ENCODE data around the gene DNAJB9. TPM values are rescaled to one million over a fixed set of nuclear protein-coding genes. Genes with fewer than 3 reads are reported as not detected.
A peak's percentile ranks its signal among the peaks of the same experiment; 100 is the strongest.

DNAJB9 gene
- total and polyA plus RNA-seq, 9 of the 15 experiments (the other 6 are each of a cell fraction or from before 2014, with no cell fraction given), result 4.3 to 34.2 (median 9.6) TPM

DNA sequence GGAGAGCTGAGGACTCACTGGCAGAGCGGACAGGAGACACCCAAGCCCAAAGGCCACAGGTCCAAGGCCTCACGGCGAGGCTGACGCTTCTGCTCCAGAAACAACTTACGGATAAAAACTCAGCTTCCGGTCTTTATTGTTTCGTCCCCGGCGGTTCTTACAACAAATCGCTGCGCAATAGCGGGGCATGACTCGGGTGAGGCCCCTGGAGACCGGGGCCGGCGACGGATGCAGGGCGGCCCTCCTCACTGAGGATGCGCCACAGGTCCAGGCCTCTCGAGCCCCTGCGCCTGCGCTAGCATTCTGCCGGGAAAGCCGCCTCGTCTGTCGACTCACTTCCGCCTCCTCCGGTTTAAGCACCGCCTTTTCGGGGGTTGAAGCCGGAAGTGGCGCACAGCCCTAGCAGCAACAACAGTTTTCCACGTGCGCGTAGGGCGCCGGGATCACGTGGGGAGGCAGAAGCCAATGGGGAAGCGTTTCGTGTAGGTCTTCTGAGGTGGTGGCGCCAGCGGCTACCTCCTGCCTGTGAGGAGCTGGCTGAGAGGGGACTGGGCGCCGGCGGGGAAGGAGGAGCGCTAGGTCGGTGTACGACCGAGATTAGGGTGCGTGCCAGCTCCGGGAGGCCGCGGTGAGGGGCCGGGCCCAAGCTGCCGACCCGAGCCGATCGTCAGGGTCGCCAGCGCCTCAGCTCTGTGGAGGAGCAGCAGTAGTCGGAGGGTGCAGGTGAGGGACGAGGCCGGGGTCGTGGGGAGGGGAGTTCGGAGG, at the start of gene DNAJB9, which contains the start of gene THAP5 (continued):
- peak; percentile 90 for TF ChIP-seq ELF4 (CRISPR knock-in tag; IDR thresholded peaks at IDR 0.05)
- 0 out of 2 replicates have a peak, but pooled peaks have one; percentile 16 for TF ChIP-seq TEAD4 (IDR thresholded peaks at IDR 0.05; ENCODE audit: low read length)
- TF ChIP-seq TEAD4 (CRISPR knock-in tag; IDR thresholded peaks at IDR 0.05; ENCODE audit: borderline replicate concordance), result peak; percentile 20; the same call in 1 of the 2 replicates
- TF ChIP-seq ZNF212 (CRISPR knock-in tag; IDR thresholded peaks at IDR 0.05), result no peak
- TF ChIP-seq, protein P1, sequence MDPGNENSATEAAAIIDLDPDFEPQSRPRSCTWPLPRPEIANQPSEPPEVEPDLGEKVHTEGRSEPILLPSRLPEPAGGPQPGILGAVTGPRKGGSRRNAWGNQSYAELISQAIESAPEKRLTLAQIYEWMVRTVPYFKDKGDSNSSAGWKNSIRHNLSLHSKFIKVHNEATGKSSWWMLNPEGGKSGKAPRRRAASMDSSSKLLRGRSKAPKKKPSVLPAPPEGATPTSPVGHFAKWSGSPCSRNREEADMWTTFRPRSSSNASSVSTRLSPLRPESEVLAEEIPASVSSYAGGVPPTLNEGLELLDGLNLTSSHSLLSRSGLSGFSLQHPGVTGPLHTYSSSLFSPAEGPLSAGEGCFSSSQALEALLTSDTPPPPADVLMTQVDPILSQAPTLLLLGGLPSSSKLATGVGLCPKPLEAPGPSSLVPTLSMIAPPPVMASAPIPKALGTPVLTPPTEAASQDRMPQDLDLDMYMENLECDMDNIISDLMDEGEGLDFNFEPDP (CRISPR knock-in tag; IDR thresholded peaks at IDR 0.05), result no peak
- TF ChIP-seq, protein P2, sequence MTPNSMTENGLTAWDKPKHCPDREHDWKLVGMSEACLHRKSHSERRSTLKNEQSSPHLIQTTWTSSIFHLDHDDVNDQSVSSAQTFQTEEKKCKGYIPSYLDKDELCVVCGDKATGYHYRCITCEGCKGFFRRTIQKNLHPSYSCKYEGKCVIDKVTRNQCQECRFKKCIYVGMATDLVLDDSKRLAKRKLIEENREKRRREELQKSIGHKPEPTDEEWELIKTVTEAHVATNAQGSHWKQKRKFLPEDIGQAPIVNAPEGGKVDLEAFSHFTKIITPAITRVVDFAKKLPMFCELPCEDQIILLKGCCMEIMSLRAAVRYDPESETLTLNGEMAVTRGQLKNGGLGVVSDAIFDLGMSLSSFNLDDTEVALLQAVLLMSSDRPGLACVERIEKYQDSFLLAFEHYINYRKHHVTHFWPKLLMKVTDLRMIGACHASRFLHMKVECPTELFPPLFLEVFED (CRISPR knock-in tag; conservative IDR thresholded peaks at IDR 0.05), result peak; percentile 87
- TF ChIP-seq TRIM24 (IDR thresholded peaks at IDR 0.05), result peak; percentile 8 to 35; a peak in 1 of 4 replicates
- no peak for TF ChIP-seq HIVEP1 (CRISPR knock-in tag; IDR thresholded peaks at IDR 0.05)
- TF ChIP-seq MCM3 (IDR thresholded peaks at IDR 0.05), result no peak
- TF ChIP-seq NR2C2 (CRISPR knock-in tag; IDR thresholded peaks at IDR 0.05), result no peak; the same call in 1 of the 2 replicates
- peak; percentile 73; the same call in 1 of the 2 replicates for TF ChIP-seq NR2C2 (tag; IDR thresholded peaks at IDR 0.05)
- TF ChIP-seq, protein P3, sequence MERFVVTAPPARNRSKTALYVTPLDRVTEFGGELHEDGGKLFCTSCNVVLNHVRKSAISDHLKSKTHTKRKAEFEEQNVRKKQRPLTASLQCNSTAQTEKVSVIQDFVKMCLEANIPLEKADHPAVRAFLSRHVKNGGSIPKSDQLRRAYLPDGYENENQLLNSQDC (CRISPR knock-in tag; IDR thresholded peaks at IDR 0.05), result peak; percentile 29; the same call in 1 of the 2 replicates
- no peak for TF ChIP-seq KLF6 (CRISPR knock-in tag; IDR thresholded peaks at IDR 0.05; ENCODE audit: borderline replicate concordance)
- TF ChIP-seq, protein P4, sequence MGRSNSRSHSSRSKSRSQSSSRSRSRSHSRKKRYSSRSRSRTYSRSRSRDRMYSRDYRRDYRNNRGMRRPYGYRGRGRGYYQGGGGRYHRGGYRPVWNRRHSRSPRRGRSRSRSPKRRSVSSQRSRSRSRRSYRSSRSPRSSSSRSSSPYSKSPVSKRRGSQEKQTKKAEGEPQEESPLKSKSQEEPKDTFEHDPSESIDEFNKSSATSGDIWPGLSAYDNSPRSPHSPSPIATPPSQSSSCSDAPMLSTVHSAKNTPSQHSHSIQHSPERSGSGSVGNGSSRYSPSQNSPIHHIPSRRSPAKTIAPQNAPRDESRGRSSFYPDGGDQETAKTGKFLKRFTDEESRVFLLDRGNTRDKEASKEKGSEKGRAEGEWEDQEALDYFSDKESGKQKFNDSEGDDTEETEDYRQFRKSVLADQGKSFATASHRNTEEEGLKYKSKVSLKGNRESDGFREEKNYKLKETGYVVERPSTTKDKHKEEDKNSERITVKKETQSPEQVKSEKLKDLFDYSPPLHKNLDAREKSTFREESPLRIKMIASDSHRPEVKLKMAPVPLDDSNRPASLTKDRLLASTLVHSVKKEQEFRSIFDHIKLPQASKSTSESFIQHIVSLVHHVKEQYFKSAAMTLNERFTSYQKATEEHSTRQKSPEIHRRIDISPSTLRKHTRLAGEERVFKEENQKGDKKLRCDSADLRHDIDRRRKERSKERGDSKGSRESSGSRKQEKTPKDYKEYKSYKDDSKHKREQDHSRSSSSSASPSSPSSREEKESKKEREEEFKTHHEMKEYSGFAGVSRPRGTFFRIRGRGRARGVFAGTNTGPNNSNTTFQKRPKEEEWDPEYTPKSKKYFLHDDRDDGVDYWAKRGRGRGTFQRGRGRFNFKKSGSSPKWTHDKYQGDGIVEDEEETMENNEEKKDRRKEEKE (IDR thresholded peaks at IDR 0.05; ENCODE audit: borderline replicate concordance in 1 of 2, control insufficient read depth in 1 of 2, low read depth in 2 of 2, low read length in 1 of 2), result no peak
- TF ChIP-seq, protein P5, sequence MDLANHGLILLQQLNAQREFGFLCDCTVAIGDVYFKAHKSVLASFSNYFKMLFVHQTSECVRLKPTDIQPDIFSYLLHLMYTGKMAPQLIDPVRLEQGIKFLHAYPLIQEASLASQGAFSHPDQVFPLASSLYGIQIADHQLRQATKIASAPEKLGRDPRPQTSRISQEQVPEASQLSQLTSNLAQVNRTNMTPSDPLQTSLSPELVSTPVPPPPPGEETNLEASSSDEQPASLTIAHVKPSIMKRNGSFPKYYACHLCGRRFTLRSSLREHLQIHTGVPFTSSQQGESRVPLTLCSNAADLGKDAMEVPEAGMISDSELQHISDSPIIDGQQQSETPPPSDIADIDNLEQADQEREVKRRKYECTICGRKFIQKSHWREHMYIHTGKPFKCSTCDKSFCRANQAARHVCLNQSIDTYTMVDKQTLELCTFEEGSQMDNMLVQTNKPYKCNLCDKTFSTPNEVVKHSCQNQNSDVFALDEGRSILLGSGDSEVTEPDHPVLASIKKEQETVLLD (IDR thresholded peaks at IDR 0.05), result peak; percentile 98
- TF ChIP-seq, protein P6, sequence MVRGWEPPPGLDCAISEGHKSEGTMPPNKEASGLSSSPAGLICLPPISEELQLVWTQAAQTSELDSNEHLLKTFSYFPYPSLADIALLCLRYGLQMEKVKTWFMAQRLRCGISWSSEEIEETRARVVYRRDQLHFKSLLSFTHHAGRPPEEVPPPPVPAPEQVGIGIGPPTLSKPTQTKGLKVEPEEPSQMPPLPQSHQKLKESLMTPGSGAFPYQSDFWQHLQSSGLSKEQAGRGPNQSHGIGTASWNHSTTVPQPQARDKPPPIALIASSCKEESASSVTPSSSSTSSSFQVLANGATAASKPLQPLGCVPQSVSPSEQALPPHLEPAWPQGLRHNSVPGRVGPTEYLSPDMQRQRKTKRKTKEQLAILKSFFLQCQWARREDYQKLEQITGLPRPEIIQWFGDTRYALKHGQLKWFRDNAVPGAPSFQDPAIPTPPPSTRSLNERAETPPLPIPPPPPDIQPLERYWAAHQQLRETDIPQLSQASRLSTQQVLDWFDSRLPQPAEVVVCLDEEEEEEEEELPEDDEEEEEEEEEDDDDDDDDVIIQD (CRISPR knock-in tag; IDR thresholded peaks at IDR 0.05), result no peak
- peak; percentile 86; the same call in 1 of the 2 replicates for TF ChIP-seq POLR2AphosphoS2 (IDR thresholded peaks at IDR 0.05; ENCODE audit: low read length)
- TF ChIP-seq NBN (IDR thresholded peaks at IDR 0.05; ENCODE audit: low read depth), result peak; percentile 69; the same call in 1 of the 2 replicates
- no peak for TF ChIP-seq ZSCAN32 (CRISPR knock-in tag; IDR thresholded peaks at IDR 0.05)

All from K562 (cell line).